HG03175 (cell line): ENCODE data around the gene LIPH.
"Not testable (repeated sequence)": the region's sequence is repeated elsewhere in the genome, so short reads cannot be mapped to it uniquely, and the experiment has no call there.

ENCODE experiments used
- ATAC-seq: cut with Tn5 transposase; IDR thresholded peaks from one replicate; pipeline ENCODE4 v1.9.1; 2021; ENCODE audit warnings: mild to moderate bottlenecking, moderate library complexity; ENCODE audit not compliant: unreplicated experiment

LIPH gene

DNA sequence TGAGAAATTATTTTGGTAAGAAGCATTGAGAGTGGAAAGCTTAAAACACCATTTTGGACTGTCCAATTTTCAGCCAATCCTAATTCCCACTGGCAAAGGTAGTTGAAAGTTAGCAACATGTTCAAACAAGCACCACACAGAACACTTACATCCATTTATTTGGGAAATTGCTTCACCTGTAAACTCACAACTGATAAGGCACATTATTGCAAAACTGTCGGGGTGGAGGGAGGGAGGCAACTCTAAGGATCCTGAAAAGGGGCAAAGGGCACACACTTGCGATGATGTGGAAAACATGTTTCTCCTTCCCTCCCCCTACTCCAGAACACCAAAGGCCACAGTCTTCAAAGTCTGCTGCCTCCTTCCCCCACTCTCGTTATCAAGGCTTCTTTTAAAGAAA, 62.9 kb downstream of the LIPH start:
- ATAC-seq = no peak

GRCh38 chr3:185488465-185488864, 63.9 kb downstream of the LIPH start:
- ATAC-seq = no peak

GRCh38 chr3:185486394-185486793, 66.0 kb downstream of the LIPH start:
- ATAC-seq = no peak

- no peak for ATAC-seq
These were observed 68.1 kb downstream of the LIPH start for GRCh38 chr3:185484296-185484695.

DNA sequence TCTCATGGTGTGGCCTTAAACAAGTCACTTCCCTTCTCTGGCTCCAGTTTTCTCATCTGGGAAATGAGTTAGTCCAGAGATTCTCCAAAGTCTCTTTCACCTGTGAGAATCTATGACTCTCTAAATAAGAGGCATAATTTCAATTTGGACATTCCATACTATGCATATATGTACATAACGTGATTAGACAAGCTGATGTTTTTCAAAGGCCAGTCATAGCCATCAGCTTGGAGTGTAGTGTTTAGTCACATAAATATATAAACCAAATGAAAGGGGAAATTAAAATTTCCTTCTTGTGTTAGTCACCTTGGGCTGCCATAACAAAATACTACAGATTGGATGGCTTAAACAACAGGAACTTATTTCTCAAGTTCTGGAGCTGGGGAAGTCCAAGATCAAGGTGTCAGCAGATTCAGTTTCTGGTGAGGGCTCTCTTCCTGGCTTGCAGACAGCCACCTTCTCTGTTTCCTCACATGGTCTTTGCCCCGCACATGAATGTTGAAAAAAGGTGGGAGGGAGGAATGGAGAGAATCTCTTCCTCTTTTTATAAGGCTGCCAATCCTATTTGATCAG, 72.9 kb downstream of the LIPH start:
- ATAC-seq = no peak

GRCh38 chr3:185477316-185477715, 75.1 kb downstream of the LIPH start:
- ATAC-seq = no peak

GRCh38 chr3:185474922-185475321, 77.5 kb downstream of the LIPH start:
- ATAC-seq = not testable (repeated sequence)

DNA sequence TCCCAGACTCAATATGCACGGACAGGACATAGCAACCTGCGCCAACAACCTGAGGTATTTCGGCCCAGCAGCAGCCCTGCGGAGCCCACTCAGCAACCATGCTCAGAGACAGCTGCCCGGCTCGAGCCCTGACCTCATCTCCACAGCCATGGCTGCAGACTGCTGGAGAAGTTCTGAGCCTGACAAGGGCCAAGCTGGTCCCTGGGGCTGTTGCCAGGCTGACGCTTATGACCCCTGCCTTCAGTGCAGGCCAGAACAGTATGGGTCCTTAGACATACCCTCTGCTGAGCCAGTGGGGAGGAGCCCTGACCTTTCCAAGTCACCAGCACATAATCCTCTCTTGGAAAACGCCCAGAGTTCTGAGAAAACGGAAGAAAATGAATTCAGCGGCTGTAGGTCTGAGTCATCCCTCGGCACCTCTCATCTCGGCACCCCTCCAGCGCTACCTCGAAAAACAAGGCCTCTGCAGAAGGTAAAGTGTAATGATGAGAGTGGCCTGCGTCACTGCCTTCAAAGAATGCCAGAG, 79.0 kb downstream of the LIPH start:
- no peak for ATAC-seq

DNA sequence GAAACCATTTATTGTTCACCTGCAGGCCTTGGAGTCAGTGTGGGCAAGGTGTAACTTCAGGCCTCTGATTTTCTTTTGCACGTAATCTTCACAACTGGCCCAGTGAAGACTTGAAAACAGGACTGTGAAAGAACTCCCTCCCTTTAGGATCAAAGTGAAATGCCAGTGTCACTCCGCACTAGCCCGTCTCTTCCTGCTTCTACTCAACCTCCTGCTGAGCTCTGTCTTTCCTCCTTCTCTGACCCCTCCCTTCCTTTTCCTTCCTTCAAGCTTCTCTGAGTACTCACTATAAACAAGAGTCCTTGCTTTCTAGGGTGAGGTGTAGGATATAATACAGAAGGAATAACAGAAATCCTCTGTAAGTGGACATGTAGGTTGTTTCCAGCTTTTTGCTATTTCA, 82.1 kb downstream of the LIPH start:
- no peak for ATAC-seq

- no peak for ATAC-seq
These were observed 82.8 kb downstream of the LIPH start for GRCh38 chr3:185469542-185469941.

- ATAC-seq = not testable (repeated sequence)
These were observed 86.3 kb downstream of the LIPH start for GRCh38 chr3:185466123-185466522.

DNA sequence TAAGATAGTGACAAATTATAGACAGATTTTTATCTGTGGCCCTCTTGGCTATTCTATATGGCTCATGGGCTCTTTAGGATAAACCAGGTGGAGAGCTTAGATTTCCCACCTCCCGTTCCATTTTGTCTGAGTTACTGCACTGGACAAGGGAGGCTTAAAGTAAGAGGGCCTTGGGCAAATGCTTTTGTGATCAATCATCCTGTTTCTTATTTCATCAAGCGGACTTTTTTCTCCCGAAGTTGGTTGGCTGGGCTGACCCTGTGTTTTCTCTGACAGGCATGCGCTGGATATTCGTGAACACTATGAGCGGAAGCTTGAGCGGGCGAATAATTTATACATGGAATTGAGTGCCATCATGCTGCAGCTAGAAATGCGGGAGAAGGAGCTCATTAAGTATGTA, 86.9 kb downstream of the LIPH start:
- no peak for ATAC-seq

- no peak for ATAC-seq
These were observed 91.6 kb downstream of the LIPH start for GRCh38 chr3:185460719-185461350.

GRCh38 chr3:185460309-185460708, 92.1 kb downstream of the LIPH start:
- ATAC-seq = no peak

DNA sequence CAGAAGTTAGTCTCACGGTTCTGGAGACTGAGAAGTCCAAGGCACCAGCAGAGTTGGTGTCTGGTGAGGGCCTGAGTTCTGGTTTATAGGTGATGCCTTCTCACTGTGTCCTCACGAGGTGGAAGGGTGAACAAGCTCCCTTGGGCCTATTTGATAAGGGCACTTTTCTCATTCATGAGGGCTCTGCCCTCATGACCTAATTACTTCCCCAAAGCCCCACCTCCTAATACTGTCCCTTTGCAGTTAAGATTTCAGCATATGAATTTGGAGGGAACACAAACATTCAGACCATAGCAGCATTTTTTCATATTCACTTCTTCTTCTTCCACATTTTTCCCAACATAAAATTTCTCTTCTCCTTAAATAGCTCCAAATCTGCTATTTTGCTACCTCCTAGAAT, 95.0 kb downstream of the LIPH start:
- ATAC-seq = no peak
